Transverse colon (tissue), 3 donors: Measurements from ENCODE around the gene MEGF11.

Experiments
- POLR2A ChIP-seq: fragments of 450-650 bp; IDR thresholded peaks from one replicate; pipeline ENCODE4 v1.6.1; 2016; ENCODE audit warnings: antibody characterized with exemption, mild to moderate bottlenecking, moderate library complexity
- POLR2AphosphoS5 ChIP-seq, 3 donors: sonication (generic); formaldehyde crosslinking; IDR thresholded peaks; one replicate each; pipeline ENCODE4 v1.6.1; 2016; ENCODE audit warnings: antibody characterized with exemption in 3 of 3

DNA sequence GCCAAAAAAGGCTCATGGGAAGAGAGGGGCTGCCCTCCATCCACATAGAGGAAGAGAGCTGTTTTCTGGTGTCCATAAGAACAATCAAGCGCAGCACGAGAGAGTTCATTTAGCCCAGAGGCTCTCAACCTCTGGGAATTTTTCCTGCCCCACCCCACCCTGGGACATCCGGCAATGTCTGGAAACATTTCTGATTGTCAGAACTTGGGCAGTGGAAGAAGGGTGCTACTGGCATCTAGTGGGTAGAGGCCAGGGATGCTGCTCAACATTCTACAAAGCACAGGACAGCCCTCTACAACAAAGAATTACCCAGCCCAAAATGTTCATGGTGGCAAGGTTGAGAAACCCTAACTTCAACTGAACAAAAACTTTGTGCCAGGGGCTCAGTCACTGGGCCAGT lies 291.4 kb downstream of the MEGF11 start:
- TF ChIP-seq POLR2AphosphoS5 (IDR thresholded peaks at IDR 0.05) = no peak
- no peak for TF ChIP-seq POLR2A
